ENCODE data around the gene GNAT2. TPM values are rescaled to one million over a fixed set of nuclear protein-coding genes. Genes with fewer than 3 reads are reported as not detected.

Gene GNAT2
- total and polyA plus RNA-seq, 10 of the 15 experiments (the other 5 are each of a cell fraction or from before 2014, with no cell fraction given) = 0.08 to 1.3 (median 0.41) TPM

- H3K4me1 ChIP-seq (ENCODE audit: control insufficient read depth, insufficient read depth, low read length) = 0 out of 2 replicates have a peak, but pooled peaks cover 4% of the 10 kb centered on the region
- ChIA-PET CTCF (interaction anchor here (1.0 to 10.8 kb wide), 7 partner anchors 13 to 332 kb away, joined by 4 to 299 read pairs (median 27); partner anchors contain the start of gene AHCYL1), RAD21 (ENCODE audit: unreplicated experiment) (interaction anchor here (0.8 to 4.9 kb wide), 8 partner anchors 8 to 332 kb away, joined by 3 to 48 read pairs (median 6); partner anchors contain the start of genes AHCYL1, GNAI3 and GSTM1), SMC1A (ENCODE audit: uncharacterized antibody, unreplicated experiment) (interaction anchor here (0.8 to 5.6 kb wide), 7 partner anchors 9 to 333 kb away, joined by 3 to 63 read pairs (median 12); partner anchors contain the start of gene AHCYL1), POLR2A (interaction anchor here (0.7 to 0.9 kb wide), 2 partner anchors 13 to 104 kb away, joined by 3 read pairs; partner anchors contain the start of gene GNAI3)
- ATAC-seq (no peak), FAIRE-seq (no peak), DNase-seq (ENCODE audit: low read depth, low spot score) (no peak)
- no peak overlapping the region for H3K4me2 ChIP-seq (ENCODE audit: control insufficient read depth, insufficient read depth)
- H3K27ac ChIP-seq (ENCODE audit: control insufficient read depth, insufficient read depth) = no peak overlapping the region
- BruUV-seq (replicated peaks) = no TSS peak
- TF ChIP-seq FOXM1 (IDR thresholded peaks at IDR 0.05; ENCODE audit: low read depth, low read length) (no peak), NBN (IDR thresholded peaks at IDR 0.05) (no peak), CHD2 (IDR thresholded peaks at IDR 0.05; ENCODE audit: borderline replicate concordance, low read depth, low read length) (no peak), CBX3 (IDR thresholded peaks at IDR 0.05; ENCODE audit: borderline replicate concordance, low read depth) (no peak), ELK1 (IDR thresholded peaks at IDR 0.05; ENCODE audit: low read depth, low read length) (no peak)
- intact Hi-C loops (cut with micrococcal nuclease; ENCODE audit: unreplicated experiment) (no loop called here), in situ Hi-C loops (cut with MboI) (no loop called here)
- 38% methylated on average over 2 of the region's 2 CpGs for WGBS (ENCODE audit: insufficient coverage, insufficient replicate concordance, low lambda C conversion rate, missing lambda C conversion rate)
- no peaks in the 10 kb centered on the region for H3K36me3 ChIP-seq (ENCODE audit: control insufficient read depth in 2 of 2, insufficient read depth in 2 of 2, low read length in 1 of 2)
- H3K27me3 ChIP-seq (replicated peaks in 1 of 2; ENCODE audit: control insufficient read depth in 2 of 2, insufficient read depth in 2 of 2, low read length in 1 of 2) = no peaks in the 10 kb centered on the region
- H3K79me2 ChIP-seq (ENCODE audit: control insufficient read depth, insufficient read depth, low read length) = no peaks in the 10 kb centered on the region; the same call in 1 of the 2 replicates
- H3K9ac ChIP-seq (ENCODE audit: control insufficient read depth, insufficient read depth, low read length) = no peak overlapping the region
- H4K20me1 ChIP-seq (ENCODE audit: control insufficient read depth, insufficient read depth) = no peaks in the 10 kb centered on the region
- no peak overlapping the region for H2AFZ ChIP-seq (ENCODE audit: control insufficient read depth, low read depth, low read length)
- H3K4me3 ChIP-seq = no peak overlapping the region
- no peaks in the 10 kb centered on the region for H3K9me3 ChIP-seq (replicated peaks; ENCODE audit: control insufficient read depth, insufficient read depth, low read length)
Observed at GRCh38 chr1:109652402-109652801, 33.0 kb upstream of the GNAT2 start.

GRCh38 chr1:109650609-109651008 is 31.2 kb upstream of the GNAT2 start:
- Histone ChIP-seq H3K79me2 (ENCODE audit: control insufficient read depth, insufficient read depth, low read length) (no peaks in the 10 kb centered on the region), H3K27ac (ENCODE audit: control insufficient read depth, insufficient read depth) (no peak overlapping the region), H3K4me1 (ENCODE audit: control insufficient read depth, insufficient read depth, low read length) (0 out of 2 replicates have a peak, but pooled peaks cover 4% of the 10 kb centered on the region), H3K27me3 (replicated peaks in 1 of 2; ENCODE audit: control insufficient read depth in 2 of 2, insufficient read depth in 2 of 2, low read length in 1 of 2) (no peaks in the 10 kb centered on the region), H3K4me2 (ENCODE audit: control insufficient read depth, insufficient read depth) (no peak overlapping the region), H3K4me3 (no peak overlapping the region), H4K20me1 (ENCODE audit: control insufficient read depth, insufficient read depth) (no peaks in the 10 kb centered on the region), H2AFZ (ENCODE audit: control insufficient read depth, low read depth, low read length) (no peak overlapping the region), H3K36me3 (ENCODE audit: control insufficient read depth in 2 of 2, insufficient read depth in 2 of 2, low read length in 1 of 2) (no peaks in the 10 kb centered on the region), H3K9ac (ENCODE audit: control insufficient read depth, insufficient read depth, low read length) (no peak overlapping the region), H3K9me3 (replicated peaks; ENCODE audit: control insufficient read depth, insufficient read depth, low read length) (no peaks in the 10 kb centered on the region)
- in situ Hi-C loops (cut with MboI) = no loop called here
- 43% methylated on average over 3 of the region's 3 CpGs for WGBS (ENCODE audit: insufficient coverage, insufficient replicate concordance, low lambda C conversion rate, missing lambda C conversion rate)
- RAD21 ChIA-PET (ENCODE audit: unreplicated experiment) = interaction anchor here (0.7 to 4.9 kb wide), 4 partner anchors 10 to 334 kb away, joined by 3 to 48 read pairs (median 24); partner anchors contain the start of gene AHCYL1
- intact Hi-C loops (cut with micrococcal nuclease; ENCODE audit: unreplicated experiment) = no loop called here
- DNase-seq (ENCODE audit: low read depth, low spot score) (no peak), ATAC-seq (no peak), FAIRE-seq (no peak)
- no TSS peak for BruUV-seq (replicated peaks)
- POLR2A ChIA-PET = interaction anchor here (1.4 to 2.0 kb wide), 2 partner anchors 10 to 37 kb away, joined by 7 to 11 read pairs; partner anchors contain the start of gene GSTM1
- CTCF ChIA-PET = interaction anchor here (0.7 to 10.8 kb wide), 16 partner anchors 8 to 361 kb away, joined by 3 to 299 read pairs (median 4); partner anchors contain the start of genes AHCYL1, GNAI3 and GSTM1
- SMC1A ChIA-PET (ENCODE audit: uncharacterized antibody, unreplicated experiment) = interaction anchor here (1.0 to 5.6 kb wide), 9 partner anchors 10 to 334 kb away, joined by 3 to 63 read pairs (median 5); partner anchors contain the start of genes AHCYL1 and GNAI3
- TF ChIP-seq ZBTB4 (CRISPR knock-in tag; IDR thresholded peaks at IDR 0.05) (no peak), EZH2 (IDR thresholded peaks at IDR 0.05; ENCODE audit: borderline replicate concordance, control insufficient read depth, low read depth, low read length) (no peak), GATAD2B (conservative IDR thresholded peaks at IDR 0.05; ENCODE audit: low read depth) (no peak), STAT3 (IDR thresholded peaks at IDR 0.05; ENCODE audit: low read depth, low read length) (no peak), RUNX3 (IDR thresholded peaks at IDR 0.05; ENCODE audit: low read length) (no peak), POLR2AphosphoS2 (IDR thresholded peaks at IDR 0.05; ENCODE audit: low read depth, low read length) (no peak), SRF (IDR thresholded peaks at IDR 0.05; ENCODE audit: low read depth in 2 of 2, low read length in 2 of 2) (no peak), YY1 (IDR thresholded peaks at IDR 0.05; ENCODE audit: low read depth, low read length) (no peak)

Measured in GM12878 (cell line).